Nephron (organoid): ENCODE results near the gene GLOD4.
"Not testable (repeated sequence)": the region's sequence is repeated elsewhere in the genome, so short reads cannot be mapped to it uniquely, and the experiment has no call there.

Experiments used
- H3K27ac Mint-ChIP-seq, 3 experiments: 2 replicates each; pipeline ENCODE4 v1.8.0; 2020; ENCODE audit warnings: mixed read lengths in 3 of 3, mild to moderate bottlenecking in 2 of 3, moderate library complexity in 1 of 3
- H3K27me3 Mint-ChIP-seq: 2 replicates; pipeline ENCODE4 v1.8.0; 2021; ENCODE audit warnings: low read depth, mild to moderate bottlenecking, moderate library complexity, mixed read lengths
- H3K36me3 Mint-ChIP-seq: 2 replicates; pipeline ENCODE4 v1.8.0; 2020; ENCODE audit warnings: low read depth, mixed read lengths
- H3K4me1 Mint-ChIP-seq: 2 replicates; pipeline ENCODE4 v1.8.0; 2020; ENCODE audit warnings: mixed read lengths
- H3K4me3 Mint-ChIP-seq, 3 experiments: 2 replicates each; pipeline ENCODE4 v1.8.0; 2020; ENCODE audit warnings: mild to moderate bottlenecking in 3 of 3, mixed read lengths in 3 of 3, moderate library complexity in 2 of 3
- H3K9me3 Mint-ChIP-seq: 2 replicates; pipeline ENCODE4 v1.8.0; 2020; ENCODE audit warnings: mixed read lengths
- CTCF ChIP-seq, 3 experiments: fragments of 200-600 bp; sonication (generic); IDR thresholded peaks; one replicate each; pipeline ENCODE4 v1.5.0; 2021; ENCODE audit warnings: antibody characterized with exemption in 3 of 3; ENCODE audit not compliant: unreplicated experiment in 3 of 3

Gene GLOD4

GRCh38 chr17:753418-753817 lies 28.7 kb downstream of the GLOD4 start:
- H3K36me3 Mint-ChIP-seq: peaks cover 42% of the 10 kb centered on the region
- H3K4me1 Mint-ChIP-seq: peaks cover 21% of the 10 kb centered on the region
- no peaks in the 10 kb centered on the region for H3K27me3 Mint-ChIP-seq
- TF ChIP-seq CTCF (IDR thresholded peaks at IDR 0.05; ENCODE audit: unreplicated experiment in 3 of 3): no peak
- peak overlapping the region; percentile 64 to 79 (median 77) for H3K4me3 Mint-ChIP-seq
- peak overlapping the region; percentile 35 to 63 (median 38) for H3K27ac Mint-ChIP-seq
- peaks cover 8% of the 10 kb centered on the region for H3K9me3 Mint-ChIP-seq

- peak overlapping the region; percentile 88 to 96 (median 90) for H3K27ac Mint-ChIP-seq
- no peaks in the 10 kb centered on the region for H3K27me3 Mint-ChIP-seq
- H3K4me3 Mint-ChIP-seq: peak overlapping the region; percentile 93 to 95 (median 95)
- peaks cover 21% of the 10 kb centered on the region for H3K4me1 Mint-ChIP-seq
- peaks cover 13% of the 10 kb centered on the region for H3K9me3 Mint-ChIP-seq
- H3K36me3 Mint-ChIP-seq: peaks cover 49% of the 10 kb centered on the region
- TF ChIP-seq CTCF (IDR thresholded peaks at IDR 0.05; ENCODE audit: unreplicated experiment in 3 of 3): no peak
Observed at GRCh38 chr17:752620-753219, 29.4 kb downstream of the GLOD4 start.

- H3K27me3 Mint-ChIP-seq: no peaks in the 10 kb centered on the region
- TF ChIP-seq CTCF (IDR thresholded peaks at IDR 0.05; ENCODE audit: unreplicated experiment in 3 of 3): peak; percentile 93 to 99 (median 97)
- H3K36me3 Mint-ChIP-seq: peaks cover 52% of the 10 kb centered on the region
- H3K9me3 Mint-ChIP-seq: peaks cover 13% of the 10 kb centered on the region
- peaks cover 21% of the 10 kb centered on the region for H3K4me1 Mint-ChIP-seq
- H3K27ac Mint-ChIP-seq: peak within 1 kb of the TSS; percentile 88 to 96 (median 90)
- peak within 1 kb of the TSS; percentile 93 to 99 (median 95) for H3K4me3 Mint-ChIP-seq
Observed at GRCh38 chr17:752002-752619, 30.0 kb downstream of the GLOD4 start, which contains the start of gene GEMIN4. Gene GEMIN4 (minus strand): TSS chr17:752264. CDS start chr17:752142, 122 bp downstream.

GRCh38 chr17:751269-752001 lies 30.6 kb downstream of the GLOD4 start:
- H3K27me3 Mint-ChIP-seq: no peaks in the 10 kb centered on the region
- peak overlapping the region; percentile 55 to 87 (median 66) for H3K27ac Mint-ChIP-seq
- H3K4me1 Mint-ChIP-seq: peaks cover 21% of the 10 kb centered on the region
- H3K4me3 Mint-ChIP-seq: peak overlapping the region; percentile 93 to 99 (median 94)
- H3K36me3 Mint-ChIP-seq: peaks cover 52% of the 10 kb centered on the region
- H3K9me3 Mint-ChIP-seq: peaks cover 13% of the 10 kb centered on the region
- TF ChIP-seq CTCF (IDR thresholded peaks at IDR 0.05; ENCODE audit: unreplicated experiment in 3 of 3): no peak

- H3K9me3 Mint-ChIP-seq: peaks cover 13% of the 10 kb centered on the region
- TF ChIP-seq CTCF (IDR thresholded peaks at IDR 0.05; ENCODE audit: unreplicated experiment in 3 of 3): no peak
- peaks cover 52% of the 10 kb centered on the region for H3K36me3 Mint-ChIP-seq
- H3K27ac Mint-ChIP-seq: peak overlapping the region in 2 of 3 experiments; percentile 46 to 66
- H3K4me3 Mint-ChIP-seq: peak overlapping the region; percentile 93 to 99 (median 94)
- no peaks in the 10 kb centered on the region for H3K27me3 Mint-ChIP-seq
- peaks cover 21% of the 10 kb centered on the region for H3K4me1 Mint-ChIP-seq
Observed at GRCh38 chr17:750431-751037, 31.5 kb downstream of the GLOD4 start.

- Mint-ChIP-seq H3K36me3 (peaks cover 63% of the 10 kb centered on the region), H3K4me1 (peaks cover 21% of the 10 kb centered on the region), H3K9me3 (peaks cover 13% of the 10 kb centered on the region), H3K4me3 (peak overlapping the region; percentile 61 to 76 (median 71))
- not testable (repeated sequence) for H3K27ac Mint-ChIP-seq, H3K27me3 Mint-ChIP-seq
Observed at GRCh38 chr17:749359-749758, 32.7 kb downstream of the GLOD4 start.

GRCh38 chr17:748604-749003 lies 33.5 kb downstream of the GLOD4 start:
- not testable (repeated sequence) for H3K27me3 Mint-ChIP-seq, H3K27ac Mint-ChIP-seq
- Mint-ChIP-seq H3K36me3 (peaks cover 66% of the 10 kb centered on the region), H3K4me3 (peak overlapping the region; percentile 12 to 46 (median 37)), H3K4me1 (peaks cover 21% of the 10 kb centered on the region), H3K9me3 (peaks cover 13% of the 10 kb centered on the region)
